Stimulated activated naive CD4-positive, alpha-beta T cell treated with Interleukin-2 at 50 U/mL for 16 hours (primary cell): ENCODE data around the gene PGAP3.

Source experiments
- DNase-seq: peaks from one replicate; lab custom pipeline; 2025; lab: John Stamatoyannopoulos, UW

PGAP3 gene

DNA sequence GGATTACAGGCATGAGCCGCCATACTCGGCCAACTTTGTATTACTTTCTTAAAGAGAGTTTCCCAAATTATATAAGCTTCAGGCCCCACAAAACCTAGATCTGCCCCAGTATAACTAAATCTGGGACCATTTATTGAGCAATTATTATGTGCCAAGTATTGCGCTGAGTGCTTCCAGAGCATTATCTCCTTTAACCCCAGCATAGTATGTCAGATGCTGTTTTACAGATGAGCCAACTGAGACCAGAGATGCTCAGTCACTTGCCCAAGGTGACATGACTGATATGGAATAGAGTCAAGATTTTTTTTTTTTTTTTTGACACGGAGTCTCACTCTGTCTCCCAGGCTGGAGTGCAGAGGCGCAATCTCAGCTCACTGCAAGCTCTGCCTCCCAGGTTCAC, 10.1 kb upstream of the PGAP3 start:
- no peak for DNase-seq

DNA sequence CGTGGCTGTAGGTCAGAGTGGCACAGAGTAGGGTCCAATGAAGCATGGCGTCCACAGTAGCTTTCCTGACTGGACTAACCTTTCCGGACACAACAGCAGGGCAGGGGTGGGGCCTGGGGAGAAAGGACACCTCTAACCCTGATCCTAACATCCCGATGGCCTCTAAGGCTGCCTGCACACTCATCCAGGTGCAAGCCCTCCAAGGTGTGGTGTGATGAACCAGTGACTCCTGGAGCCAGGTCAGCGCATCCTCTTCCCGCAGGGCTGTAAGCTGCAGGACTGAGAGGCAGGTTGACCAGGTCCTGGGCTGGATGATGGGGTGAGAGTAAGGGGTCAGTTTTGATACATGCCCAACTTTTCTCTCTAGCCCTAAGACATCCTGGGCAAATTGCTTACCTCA, 8.9 kb upstream of the PGAP3 start:
- no peak for DNase-seq

DNA sequence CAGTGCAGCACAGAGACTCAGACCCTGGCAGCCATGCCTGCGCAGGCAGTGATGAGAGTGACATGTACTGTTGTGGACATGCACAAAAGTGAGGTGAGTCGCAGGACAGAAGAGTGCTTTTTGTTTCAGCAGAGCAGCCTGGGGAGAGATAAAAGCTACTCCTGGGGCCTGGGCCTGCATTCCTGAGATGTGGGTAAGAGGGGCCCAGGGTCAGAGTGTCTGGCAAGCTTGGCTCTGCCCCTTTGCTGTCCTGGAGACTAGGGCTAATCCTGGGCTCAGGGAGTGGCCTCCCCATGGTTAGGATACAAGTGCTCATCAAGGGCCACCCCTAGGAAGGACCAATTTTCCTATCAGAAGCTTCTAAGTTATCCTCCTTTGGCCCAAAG, 7.2 kb upstream of the PGAP3 start:
- DNase-seq: no peak

DNA sequence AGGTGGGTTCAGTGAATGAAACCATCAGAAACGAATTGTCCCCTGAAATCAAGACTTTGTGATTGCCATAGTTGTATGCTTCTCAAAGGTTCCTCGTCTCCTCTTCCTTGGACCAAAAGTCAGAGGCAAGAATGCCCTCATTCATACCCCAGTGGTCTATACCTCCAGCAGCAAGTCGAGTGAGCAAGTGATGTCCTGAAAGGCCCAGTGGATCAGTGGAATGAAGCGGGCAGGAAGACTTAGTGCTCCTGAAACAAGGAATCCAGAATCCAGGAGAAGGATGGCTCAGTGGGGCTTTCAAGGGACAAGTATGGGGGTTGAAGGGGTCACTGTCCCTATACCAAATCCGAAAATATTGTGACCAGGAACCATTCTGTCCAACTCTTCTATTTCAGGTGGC, 6.7 kb upstream of the PGAP3 start:
- no peak for DNase-seq

DNA sequence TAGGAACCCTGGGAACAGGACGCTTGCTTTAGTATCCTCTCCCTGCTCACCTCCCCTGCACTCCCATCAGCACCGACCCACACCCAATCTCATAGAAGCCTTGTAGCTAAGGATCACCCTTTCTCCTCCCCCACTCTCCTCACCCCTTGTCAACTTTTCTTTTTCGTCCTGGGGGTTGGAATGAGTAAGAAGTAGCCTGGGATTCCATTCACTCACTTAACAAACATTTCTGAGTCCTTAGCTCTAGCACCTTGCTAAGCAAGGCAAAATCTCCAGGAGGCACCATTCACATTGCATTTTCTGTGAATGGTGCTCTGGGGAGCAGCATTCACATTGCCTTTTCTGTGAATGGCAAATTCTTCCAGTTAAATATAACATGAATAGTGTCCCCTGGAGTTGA, 1.1 kb upstream of the PGAP3 start:
- no peak for DNase-seq

DNA sequence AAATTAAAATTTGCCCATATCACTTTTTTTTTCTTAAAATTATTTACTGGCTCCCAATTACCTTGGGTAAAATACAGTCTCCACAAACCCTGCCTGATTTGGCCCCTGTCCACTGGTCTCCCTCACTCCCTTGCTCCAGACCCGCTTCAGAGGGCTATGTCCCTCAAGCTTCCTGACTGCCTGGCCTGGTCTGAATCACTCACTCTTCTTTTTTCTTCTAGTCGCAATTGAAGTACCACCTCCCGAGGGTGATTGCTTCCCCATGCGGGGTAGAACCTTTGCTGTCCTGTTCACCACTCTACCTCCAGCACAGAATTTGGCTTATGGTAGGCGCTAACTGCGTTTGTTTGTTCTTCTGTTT, 598 bp upstream of the PGAP3 start:
- no peak for DNase-seq

DNA sequence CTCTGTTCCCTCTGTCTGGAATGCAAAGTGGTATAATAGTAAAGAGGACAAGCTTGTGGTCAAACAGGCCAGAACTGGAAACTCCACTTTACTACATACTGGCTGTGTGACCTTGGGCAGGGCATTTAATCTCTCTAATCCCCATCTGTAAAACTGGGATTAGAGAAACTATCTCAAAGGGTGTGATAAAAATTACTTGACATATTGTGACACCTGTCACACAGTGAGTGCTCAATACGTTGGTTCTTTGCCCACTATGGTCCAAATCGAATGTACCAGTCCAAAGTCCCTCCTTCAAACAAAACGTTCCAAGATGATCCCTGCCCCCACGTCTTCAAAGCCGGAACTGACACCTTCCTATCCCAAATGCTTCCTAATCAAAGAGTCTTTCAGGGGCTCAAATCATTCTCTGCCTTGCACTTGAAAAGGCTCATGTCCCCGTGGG, 734 bp downstream of the PGAP3 start:
- DNase-seq: no peak

DNA sequence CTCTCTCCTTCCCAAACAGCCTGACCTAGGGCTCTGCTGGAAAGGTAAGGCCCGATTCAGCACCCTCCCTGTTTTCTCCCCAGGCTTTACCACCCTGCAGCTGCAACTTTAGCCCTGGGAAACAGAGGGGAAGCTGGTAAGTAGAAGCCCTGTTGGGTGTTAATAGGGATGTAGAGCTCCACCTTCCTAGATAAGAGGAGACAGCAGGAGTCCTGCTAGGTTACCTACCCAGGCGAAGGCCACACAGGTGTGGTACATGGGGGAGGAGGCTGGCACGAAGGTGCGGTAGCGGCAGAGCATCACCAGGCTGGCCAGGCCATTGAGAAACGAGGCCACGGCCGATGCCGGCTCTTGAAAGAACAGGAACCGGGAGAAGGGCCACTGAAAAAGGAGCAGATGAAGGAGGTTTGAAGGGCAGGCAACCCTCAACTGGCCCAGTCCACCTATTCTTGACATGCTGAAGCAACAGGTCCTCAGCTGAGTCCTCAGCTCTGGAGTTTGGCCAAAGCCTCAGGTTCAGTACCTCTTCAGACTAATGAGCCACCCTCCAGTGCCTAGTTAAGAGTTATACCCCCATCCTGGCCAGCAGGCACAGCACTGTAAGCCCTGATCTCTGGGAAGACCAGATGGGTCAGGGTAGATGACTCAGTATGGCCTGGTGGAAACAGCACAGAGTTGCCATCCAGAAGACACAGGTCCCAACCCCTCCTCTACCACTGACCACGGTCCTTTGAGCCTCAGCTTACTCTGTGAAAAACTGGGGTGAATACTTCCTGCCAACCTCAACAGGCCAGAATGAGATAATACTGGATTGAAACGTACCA, 3.3 kb downstream of the PGAP3 start:
- no peak for DNase-seq

DNA sequence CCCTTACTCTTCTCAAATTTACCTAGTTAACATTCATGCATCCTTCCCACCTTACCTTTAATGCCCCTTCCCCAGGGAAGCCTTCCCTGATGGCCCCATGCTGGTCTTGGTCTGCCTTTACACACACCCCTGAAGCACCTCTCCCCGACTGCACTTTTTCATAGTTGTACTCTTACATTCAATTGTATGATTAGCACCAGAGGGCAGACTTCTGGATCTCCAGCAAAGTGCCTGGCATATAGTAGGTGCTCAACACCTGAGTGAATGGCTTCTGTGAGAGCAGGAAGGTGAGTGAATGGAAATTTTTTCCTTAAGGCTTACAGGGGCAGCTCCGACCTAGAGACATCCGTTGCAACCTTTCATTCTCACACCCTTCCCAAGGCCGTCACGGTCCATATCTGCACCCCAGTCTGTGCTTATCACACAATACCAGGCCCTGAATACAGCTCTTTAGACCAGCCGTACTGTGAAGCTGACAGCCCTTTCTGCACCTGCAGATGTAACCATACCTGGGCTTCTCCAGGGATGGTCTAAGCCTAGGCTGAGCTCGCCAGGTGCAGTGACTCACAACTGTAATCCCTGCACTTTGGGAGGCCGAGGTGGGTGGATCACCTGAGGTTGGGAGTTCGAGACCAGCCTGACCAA, 4.4 kb downstream of the PGAP3 start:
- DNase-seq: no peak

DNA sequence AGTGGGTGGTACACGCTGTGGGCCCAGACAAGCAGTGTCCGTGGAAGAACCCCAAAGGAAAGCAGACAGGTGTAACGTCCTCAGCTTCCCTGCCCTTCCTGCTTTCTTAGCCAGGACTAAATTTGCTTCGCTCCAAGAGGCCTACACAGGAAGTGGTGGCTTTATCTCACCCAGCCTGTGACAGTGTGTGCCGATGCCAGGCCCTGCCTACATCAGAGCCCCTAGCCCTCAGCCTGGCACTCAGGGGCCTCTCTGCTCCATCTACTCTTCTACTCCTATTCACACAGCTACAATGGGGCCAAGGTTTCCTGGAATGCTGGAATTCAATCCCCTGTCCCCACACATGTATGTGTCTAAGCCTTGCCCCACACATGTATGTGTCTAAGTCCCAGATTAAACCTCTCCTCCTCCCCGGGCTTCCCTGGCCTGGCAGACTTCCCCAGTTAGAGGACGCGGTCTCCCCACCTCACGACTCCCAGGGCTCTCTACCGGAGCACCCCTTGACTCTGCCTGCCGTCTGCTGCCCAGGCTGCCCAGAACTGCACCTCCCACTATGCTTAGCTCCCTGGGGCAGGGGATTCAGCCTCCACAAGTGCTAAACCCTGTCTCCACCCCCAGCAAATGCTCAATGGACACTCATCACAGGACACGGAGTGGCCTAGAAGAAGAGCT, 8.2 kb downstream of the PGAP3 start:
- DNase-seq: peak; percentile 19

DNA sequence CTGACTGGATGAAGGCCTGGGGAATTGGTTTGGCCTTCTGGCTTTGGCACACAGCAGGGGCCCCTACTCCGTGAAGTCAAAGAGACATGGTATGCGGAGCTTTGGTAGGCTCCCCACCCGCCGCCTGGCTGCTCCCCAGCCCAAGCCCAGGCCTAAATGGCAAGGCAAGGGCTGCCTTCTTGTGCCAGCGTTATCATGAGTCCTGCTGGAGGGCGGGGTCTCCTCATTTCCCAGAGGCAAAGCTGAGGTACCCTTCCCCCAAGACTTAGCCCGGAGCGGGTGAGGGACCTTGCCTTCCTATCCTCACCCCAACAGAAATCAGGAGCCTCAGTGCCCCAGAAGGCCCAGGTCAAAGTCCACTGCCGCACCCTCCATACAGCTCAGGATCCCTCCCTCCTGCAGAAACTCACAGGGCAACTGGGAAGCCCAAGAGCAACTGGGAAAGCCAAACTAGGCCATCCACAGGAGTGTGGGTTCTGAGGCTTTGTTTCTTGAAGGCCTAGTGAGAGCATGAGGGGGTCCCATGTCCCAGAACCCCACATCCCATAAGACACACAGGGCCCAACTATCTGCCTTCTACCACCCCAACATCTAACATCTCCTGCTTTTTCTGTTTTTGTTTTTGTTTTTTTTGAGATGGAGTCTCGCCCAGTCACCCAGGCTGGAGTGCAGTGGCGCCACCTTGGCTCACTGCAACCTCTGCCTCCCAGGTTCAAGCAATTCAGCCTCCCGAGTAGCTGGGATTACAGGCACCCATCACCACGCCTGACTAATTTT, 9.3 kb downstream of the PGAP3 start:
- DNase-seq: no peak

DNA sequence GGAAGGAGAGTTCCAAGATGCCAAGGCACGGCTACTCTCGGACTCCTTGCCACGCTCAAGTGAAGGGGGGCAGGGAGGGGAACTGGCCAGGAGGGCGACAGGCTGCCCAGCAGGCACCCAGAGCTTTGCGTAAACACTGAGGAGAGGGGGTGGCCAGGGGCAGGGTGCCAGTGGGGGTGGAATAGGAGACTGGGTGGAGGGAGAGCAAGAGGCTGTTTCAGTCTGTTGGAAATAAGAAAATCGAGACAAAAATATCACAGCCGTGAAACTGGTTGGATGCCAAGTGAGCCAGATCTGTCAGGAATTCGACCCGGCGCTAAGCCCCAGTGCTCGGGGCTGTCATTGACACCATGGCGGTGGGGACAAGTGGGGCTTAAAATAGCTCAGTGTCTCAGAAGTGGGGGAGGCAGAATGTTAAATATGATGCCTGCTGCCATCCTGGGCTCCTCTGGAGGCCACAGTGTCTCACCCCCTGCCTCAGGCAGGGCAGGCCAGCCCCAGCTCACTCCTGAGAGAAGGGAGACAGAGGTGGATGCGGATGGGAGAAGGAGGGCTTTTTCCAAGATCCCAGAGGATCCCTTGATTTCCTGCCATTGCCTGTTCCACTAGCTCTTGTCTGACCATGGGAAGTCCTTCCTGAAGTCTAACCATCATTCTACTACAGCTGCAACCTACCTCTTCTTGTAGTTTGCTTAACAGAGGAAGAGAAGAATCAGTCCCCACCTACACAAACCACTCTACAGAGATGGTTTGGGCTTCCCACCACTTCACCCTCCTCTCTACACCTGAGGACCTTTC, 10.1 kb downstream of the PGAP3 start:
- no peak for DNase-seq

DNA sequence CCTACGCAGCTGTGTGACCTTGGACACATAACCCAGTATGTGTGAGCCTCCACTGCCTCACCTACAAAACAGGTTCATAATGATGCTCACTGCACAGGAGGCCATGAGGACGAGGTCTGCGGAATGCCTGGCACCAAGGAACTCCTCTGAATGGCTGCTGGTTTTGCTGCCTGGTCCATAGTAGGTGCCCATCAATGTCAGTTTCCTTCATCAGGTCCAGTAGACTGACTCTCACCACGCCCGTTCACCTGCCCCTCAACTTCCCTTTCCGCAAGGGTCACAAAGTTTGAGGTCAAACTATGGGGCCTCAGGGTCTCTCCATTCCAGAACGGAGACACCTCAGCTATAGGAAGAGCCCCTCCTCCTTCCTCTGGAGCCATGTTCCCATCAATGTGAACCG, 10.8 kb downstream of the PGAP3 start:
- no peak for DNase-seq

DNA sequence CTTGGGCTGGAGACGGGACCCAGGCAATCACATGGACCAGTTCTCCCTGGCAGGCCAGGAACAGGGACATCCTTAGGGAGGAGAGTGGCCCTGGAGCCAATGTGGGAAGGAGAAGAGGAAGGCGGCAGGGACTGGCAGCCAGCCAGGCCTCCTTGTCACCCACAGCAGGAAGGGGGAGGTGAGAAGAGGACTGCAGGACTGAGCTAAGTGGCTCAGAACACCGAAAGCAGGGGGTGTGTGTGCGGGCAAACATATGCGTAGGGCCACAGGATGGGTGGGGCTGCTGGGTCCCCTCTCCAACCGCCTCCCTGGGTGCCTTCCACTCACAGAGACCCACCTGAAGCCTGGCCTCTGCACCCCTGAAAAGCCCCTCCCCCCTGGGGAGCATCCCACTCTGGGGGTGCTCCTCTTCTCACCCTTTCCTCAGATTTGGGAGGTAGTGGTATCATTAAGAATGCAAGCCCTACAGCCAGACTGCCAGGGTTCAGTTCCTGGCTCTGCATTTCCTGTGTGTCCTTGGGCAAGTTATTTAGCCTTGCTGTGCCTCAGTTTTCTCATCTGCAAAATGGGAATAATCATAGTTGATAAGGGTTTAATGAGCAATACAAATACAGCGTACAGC, 11.5 kb downstream of the PGAP3 start:
- DNase-seq: peak; percentile 18

DNA sequence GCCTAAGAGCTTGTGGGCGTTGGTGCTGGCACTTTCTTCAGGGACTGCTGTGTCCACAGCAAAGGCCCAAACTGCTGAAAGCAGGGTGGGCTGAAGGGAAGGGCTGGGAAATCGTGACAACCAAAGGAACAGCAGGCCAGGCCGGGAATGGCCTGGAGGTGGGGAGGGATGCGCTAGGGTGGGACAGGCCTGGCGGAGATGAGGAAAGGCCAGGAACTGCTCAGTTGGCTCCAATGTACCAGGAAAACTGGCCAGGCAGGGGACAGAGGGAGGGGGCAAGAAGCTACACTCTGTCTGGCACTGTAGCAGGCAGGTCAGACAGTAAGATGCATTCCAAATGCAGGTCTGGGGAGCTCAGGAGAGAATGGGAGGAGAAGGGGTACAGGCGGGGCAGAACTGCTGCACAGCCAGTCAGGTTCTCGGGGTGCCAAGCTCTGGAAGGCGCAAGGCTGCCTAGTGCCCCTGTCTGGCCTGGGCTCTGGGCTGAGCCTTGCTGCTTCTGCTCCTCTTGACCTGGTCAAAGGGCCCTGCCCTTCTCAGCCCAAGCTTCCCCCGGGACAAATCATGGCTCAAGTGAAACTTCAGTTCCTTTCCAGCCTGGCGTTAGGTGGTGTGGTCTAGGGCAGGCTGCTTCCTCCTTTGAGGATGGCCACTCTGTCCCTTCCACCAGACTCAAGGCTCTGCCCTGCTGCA, 12.3 kb downstream of the PGAP3 start:
- DNase-seq: no peak

DNA sequence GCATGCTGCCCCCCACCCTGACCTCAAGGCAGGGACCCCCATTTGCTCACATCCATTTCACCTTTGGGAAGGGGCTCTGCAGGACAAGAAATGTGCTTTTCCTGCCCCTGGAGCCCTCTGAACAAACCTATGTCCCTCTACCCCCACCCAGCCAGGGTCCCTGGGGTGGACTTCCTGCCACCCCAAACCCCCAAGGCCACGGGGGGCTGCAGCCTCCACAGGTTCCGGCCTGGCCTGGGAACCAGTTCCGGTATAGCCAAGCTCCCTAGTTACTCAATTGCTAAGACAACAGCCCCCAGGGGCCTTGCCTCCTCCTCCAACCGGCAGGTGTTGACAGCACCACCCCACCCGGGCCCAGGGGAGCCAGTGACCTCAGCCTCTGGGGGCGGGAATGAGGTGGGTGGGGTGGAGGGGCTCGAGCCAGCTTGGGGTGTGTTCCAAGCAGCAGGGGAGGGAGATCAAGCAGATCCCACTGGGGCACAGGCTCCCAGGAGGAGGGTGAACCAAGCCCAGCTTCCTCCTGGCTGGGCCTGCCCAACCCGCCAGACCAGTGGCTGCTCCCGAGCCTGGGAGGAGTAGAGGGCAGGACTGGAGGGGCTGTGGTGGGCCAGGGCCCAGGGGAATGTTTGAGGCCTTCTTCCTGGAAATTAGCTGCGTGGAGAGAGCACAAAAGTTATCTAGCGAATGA, 13.0 kb downstream of the PGAP3 start:
- no peak for DNase-seq

DNA sequence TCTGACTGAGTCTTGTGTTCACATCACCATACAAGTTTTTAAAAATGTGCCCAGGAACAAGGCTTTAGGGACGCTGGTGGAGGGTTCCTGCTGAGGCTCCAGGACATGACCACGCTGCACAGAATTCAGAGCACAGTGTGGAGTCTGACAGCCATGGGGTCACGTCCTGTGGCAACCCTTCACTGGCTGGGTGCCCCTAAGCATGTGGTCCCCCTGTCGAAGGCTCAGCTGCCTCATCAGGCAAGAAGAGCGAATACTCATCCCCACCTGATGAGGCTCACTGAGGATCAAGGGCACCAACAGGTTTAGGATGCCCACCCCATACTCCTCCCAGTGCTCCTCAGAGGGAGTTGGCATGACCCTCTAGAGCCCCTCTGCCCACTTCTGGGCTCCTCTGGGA, 13.7 kb downstream of the PGAP3 start:
- no peak for DNase-seq

DNA sequence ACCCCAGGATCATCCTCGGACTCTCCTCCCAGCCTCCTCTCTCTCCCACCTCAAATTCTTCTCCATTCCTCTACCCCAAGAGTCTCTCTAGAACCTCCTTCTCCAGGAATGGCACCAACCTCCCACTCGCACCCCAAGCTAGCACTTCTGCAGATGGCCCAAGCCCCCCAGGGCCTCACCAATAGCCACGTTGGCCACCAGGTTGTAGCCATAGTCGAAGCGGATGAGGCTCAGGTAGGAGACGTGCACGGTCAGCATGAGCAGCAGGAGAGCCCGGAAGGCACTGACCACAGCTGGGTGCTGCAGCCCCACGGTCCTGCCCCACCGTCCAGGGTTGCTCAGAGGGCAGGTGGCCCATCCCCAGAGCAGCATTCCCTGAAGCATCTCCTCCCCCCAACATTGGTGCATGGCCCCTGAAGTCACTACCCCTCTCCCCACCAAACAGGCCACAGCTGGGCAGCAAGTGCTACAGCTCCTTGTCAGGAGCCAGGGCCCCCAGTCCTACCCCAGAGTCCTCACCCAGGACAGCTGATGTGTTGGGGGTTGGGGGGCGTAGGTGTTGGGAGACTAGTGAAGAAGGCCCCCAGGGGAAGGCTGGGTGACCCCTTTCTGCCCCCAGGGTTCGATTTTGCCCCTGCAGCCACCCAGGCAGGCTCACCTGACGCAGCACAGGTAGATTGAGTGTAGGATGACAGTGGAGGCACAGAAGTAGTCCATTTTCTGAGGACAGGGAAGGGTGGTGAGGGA, 14.3 kb downstream of the PGAP3 start:
- no peak for DNase-seq
